Measurements from ENCODE around the gene HTR1A.

The HTR1A gene

DNA sequence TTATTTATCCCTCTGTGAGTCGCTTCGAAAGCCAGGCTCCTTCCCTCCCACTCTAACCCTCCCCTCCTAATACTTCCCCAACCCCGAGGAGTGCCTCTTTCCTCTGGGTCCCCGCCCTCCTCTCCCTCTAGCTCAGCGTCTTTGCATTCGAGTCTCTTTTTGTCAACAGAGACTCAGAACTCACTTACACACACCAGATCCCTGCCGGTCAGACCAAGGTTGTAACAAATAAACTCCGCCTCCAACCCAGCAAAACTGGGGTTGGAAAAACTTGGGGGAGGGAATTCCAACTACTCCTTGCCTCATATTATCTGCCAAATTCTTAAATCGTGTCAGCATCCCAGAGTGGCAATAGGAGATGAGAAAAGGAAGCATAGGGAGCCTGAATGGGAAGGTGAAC is at the start of gene HTR1A:
HTR1A (minus strand) TSS at position 167 of the 400 bp plus-strand sequence. CDS start 726 bp downstream, outside the sequence.
- DNase-seq (ENCODE audit: low read depth) = no peak

- no peak for DNase-seq (ENCODE audit: low read depth)
These were observed 41.7 kb upstream of the HTR1A start for GRCh38 chr5:64003966-64004365.

DNA sequence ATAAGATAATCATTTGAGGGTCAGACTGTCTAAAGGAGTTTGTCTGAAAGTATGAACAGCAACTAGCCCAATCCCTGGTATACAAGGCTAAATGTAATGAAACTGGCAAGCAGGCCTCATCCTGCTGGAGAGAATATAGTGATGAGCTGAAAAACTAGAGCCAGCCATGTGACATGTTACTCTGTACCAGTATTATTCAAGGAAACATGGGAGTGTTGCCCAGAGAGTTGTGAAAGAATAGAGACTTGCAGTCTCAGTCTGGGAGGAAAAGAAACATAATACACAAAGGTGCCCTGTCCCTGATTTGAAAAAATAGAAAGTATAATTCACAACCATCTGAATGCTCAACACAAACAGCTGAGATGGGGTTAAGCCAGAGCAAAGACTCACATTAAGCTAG is 37.9 kb upstream of the HTR1A start:
- DNase-seq (ENCODE audit: low read depth) = no peak

- DNase-seq (ENCODE audit: low read depth) = no peak
These were observed 24.8 kb upstream of the HTR1A start for GRCh38 chr5:63987053-63987452.

DNA sequence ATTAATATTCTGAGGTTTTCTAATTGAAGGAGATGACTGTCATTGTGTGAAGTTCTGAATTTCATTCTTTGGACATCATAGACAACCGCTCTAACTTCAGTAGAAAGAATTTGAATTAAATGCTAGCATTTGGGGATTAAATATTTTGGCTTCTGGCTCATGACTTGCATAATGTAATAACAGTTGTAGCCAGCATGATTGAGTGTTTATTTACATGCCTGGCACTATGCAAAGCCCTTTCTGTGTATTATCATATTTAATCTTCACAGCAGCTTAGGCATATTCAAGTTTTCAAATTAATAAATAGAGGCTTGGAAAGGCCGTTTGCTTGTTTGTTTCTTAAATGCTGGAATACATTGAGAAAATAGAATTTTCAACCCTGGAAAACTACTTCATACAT is 19.6 kb upstream of the HTR1A start:
- no peak for DNase-seq (ENCODE audit: low read depth)

DNA sequence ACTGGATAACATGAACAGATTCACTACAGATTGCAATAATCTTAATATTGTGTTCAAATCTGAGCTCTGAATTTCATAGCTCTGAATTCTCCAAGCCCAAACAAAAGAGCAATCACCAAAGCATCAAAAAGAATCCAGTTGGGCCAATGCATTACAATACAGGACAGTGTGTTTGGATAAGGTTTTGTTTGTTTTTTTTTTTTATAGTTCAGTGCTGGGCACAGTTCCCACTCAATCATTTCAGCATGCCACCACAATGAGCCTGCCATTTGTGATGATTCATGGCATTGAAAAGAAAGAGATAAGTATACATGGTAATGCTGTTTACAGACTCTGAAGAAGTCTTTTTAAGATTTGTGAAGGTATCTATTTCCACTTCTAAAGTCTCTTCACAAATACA is 1.7 kb upstream of the HTR1A start:
- DNase-seq (ENCODE audit: low read depth) = no peak

DNA sequence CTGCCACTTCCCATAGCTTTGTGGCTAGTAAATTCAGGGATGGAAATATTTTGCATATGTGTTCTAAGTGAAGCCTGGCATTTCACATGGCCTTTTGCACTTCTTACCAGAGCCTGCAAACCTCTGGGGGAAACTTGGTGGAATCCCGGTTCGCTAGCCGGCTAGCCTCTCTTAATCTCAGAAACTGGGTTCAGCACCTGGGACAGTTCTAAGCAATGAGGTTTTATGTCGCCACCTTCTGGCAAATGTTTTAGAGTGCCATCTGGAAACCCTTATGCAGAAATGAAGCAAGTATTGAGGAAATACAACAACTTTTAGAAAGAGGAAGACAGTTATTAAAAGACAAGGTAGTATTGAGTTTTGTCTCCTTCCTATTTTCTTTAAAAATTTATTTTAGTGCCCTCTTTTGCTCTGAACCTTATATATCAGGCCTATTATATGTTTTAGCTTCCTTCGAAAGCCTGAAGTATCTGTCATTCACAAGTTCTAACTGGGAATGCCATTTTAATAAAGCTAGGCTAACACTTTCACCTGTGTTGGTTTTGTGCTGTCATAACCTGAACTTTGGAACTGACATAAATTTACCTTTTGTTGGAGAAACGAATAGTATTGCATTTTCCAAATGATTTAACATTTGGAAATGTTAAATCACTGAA is 963 bp upstream of the HTR1A start:
- no peak for DNase-seq (ENCODE audit: low read depth)

DNA sequence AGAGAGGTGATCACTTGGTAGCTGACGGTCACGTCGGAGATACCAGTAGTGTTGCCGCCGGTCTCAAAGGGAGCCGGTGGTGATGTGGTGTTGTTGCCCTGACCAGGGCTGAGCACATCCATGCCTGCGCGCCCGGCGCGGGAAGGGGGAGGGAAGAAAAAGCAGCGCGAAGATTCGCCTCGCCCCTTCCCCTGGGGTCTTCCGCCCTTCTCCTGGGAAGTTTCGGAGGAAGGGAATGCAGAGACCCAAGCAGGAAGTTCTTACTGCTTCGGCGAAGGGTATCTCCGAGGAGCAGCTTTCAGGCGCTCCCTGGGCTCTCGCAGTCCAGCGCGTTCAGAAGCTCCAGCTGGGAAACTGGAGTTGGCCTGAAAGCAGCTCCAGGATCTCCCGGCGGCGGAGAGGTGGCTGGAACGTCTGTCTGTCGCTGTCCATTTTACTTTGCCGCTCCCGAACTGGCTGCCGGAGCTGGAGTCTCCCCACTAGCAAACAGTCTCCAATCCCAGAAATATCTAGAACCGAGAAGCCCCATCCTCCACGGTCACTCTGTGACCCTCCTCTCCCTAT is 565 bp downstream of the HTR1A start:
- DNase-seq (ENCODE audit: low read depth) = no peak

- no peak for DNase-seq (ENCODE audit: low read depth)
These were observed 1.1 kb downstream of the HTR1A start for GRCh38 chr5:63961125-63961597.

DNA sequence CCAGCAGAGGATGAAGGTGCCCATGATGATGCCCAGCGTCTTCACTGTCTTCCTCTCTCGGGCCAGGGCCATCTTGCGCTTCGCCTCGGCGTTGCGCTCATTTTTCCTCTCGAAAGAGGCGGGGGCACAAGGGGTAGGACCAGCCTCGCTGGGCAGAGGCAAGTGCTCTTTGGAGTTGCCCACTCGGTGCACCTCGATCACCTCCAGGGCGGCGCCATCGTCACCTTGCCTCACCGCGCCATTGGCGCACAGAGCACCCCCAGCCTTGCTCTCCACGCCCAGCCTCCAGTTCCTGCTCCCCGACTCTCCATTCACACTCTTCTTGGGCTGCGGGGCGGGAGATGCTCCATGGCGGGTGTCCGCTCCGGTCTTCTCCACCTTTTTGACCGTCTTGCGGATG is 1.6 kb downstream of the HTR1A start:
- DNase-seq (ENCODE audit: low read depth) = no peak

- DNase-seq (ENCODE audit: low read depth) = no peak
These were observed 2.9 kb downstream of the HTR1A start for GRCh38 chr5:63959177-63959982.

- DNase-seq (ENCODE audit: low read depth) = no peak
These were observed 3.6 kb downstream of the HTR1A start for GRCh38 chr5:63958654-63959053.

GRCh38 chr5:63957617-63958016 is 4.6 kb downstream of the HTR1A start:
- no peak for DNase-seq (ENCODE audit: low read depth)

DNA sequence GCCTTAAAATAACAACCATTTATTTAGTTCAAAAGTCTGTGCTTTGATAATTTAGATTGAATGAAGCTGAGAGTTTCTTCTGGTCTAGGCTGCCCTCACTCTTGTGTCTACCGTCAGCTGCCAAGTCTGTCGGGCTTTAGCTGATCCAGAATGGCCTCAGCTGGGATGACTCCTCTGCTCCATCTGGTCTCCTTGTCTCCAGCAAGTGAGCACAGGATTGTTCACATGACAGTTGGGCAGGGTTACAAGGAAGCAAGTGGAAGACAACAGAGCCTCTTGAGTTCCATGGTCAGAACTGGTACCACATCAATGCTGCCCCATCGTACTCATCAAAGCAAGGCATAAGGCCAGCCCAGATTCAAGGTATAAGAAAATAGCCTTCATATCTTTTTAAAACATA is 9.0 kb downstream of the HTR1A start:
- DNase-seq (ENCODE audit: low read depth) = no peak

- DNase-seq (ENCODE audit: low read depth) = no peak
These were observed 27.1 kb downstream of the HTR1A start for GRCh38 chr5:63935103-63935502.

- no peak for DNase-seq (ENCODE audit: low read depth)
These were observed 30.4 kb downstream of the HTR1A start for GRCh38 chr5:63931836-63932235.

DNA sequence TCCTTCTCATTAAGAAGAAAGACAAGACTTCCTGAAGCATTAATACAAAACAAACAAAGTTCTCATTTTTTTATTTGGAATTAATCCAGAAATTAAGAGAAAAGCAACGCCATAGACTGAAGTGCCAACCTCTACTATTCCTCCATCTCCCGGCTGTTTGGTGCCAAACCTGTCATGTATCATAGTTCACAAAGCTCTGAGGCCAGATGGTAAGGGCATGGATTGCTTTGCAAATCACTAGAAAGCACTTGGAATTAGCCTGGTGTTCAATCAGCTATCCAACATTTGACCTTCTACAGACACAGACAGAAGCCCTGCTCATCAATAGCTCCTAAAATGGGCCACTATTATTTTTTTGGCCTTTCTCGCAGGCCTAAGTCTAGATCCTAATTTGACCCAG is 33.8 kb downstream of the HTR1A start:
- no peak for DNase-seq (ENCODE audit: low read depth)

- DNase-seq (ENCODE audit: low read depth) = no peak
These were observed 38.3 kb downstream of the HTR1A start for GRCh38 chr5:63923914-63924313.

DNA sequence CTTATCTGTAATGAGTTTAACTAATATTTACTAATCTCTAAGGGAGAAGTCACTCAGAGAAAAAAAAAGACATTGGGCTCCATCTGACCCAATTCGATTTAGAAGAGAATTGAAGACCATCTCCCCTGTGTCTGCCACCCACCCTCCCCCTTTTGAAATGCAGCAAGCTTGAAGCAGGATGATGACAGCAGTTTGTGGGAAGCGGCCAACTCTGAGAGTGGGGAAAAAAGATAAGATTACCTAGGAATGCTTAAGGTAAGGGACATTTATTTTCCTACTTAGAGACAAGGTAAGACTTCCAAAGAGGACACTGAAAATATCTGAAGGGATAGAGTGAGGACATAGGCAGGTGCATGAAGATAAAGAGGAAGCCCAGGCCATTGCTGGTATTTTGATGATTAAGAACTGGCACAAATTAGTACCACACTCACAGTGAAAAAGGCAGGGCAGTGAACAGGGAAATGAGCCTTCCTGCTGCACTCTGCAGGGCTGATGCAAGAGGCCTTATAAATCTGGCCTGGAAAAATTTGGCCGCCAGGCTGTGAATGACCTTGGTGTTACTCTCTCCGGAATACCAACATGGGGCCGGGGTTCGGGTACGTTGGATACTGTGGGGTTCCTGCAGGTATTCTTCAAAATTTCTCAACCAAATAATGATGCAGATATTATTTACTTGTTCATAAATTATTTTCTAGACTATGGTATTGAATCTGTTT is 42.3 kb downstream of the HTR1A start:
- DNase-seq (ENCODE audit: low read depth) = no peak

DNA sequence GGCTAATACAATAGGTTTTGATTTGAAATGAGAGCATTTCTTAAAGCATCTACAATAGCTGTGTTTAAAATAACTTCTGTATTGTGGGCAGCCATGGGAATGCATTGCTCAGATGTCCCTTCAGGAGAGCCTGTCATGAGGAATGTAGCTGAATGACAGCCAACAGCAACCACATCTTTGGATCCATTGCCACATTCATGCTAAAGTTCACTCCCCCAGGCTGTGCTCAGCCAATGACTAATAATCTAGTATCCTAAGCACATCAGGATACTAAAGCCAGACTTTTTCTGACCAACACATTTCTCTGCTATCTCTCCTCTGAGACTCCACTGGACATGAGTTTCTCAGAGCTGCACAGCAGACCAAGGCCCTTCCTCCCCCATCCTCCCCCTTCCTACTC is 45.5 kb downstream of the HTR1A start:
- no peak for DNase-seq (ENCODE audit: low read depth)

- DNase-seq (ENCODE audit: low read depth) = no peak
These were observed 50.4 kb downstream of the HTR1A start for GRCh38 chr5:63911871-63912270.

Measured in stimulated activated CD8-positive, alpha-beta memory T cell treated with anti-CD3 and anti-CD28 coated beads, Interleukin-15, amount 100 ng/mL, for 24 hours (primary cell).